ACC112 (cell line): ENCODE data around the gene INPP4B.
"Not testable (repeated sequence)": the region's sequence is repeated elsewhere in the genome, so short reads cannot be mapped to it uniquely, and the experiment has no call there.

ENCODE experiments used
- H2AFZ ChIP-seq: fragments of 200-600 bp; sonication (generic); one replicate; pipeline ENCODE4 v1.6.0; 2017; ENCODE audit warnings: antibody characterized with exemption, low read length; ENCODE audit not compliant: unreplicated experiment
- H3K27ac ChIP-seq: fragments of 200-600 bp; sonication (generic); 2 replicates; pipeline ENCODE4 v1.5.1; 2014; ENCODE audit warnings: low read depth, mild to moderate bottlenecking, antibody characterized with exemption, low read length, moderate library complexity
- H3K27me3 ChIP-seq: fragments of 200-600 bp; sonication (generic); 2 replicates; pipeline ENCODE4 v1.6.1; 2014; ENCODE audit warnings: mild to moderate bottlenecking, antibody characterized with exemption, low read length, moderate library complexity, mixed read lengths; ENCODE audit not compliant: insufficient read depth
- H3K36me3 ChIP-seq: fragments of 200-600 bp; sonication (generic); 2 replicates; pipeline ENCODE4 v1.6.1; 2016; ENCODE audit warnings: mild to moderate bottlenecking, antibody characterized with exemption, low read length, moderate library complexity, mixed read lengths; ENCODE audit not compliant: insufficient read depth
- H3K4me1 ChIP-seq: fragments of 200-600 bp; sonication (generic); one replicate; pipeline ENCODE4 v1.6.1; 2016; ENCODE audit warnings: low read length, mixed read lengths; ENCODE audit not compliant: insufficient read depth, unreplicated experiment, control insufficient read depth
- H3K4me3 ChIP-seq: fragments of 200-600 bp; sonication (generic); 2 replicates; pipeline ENCODE4 v1.5.1; 2014; ENCODE audit warnings: mild to moderate bottlenecking, low read depth, low read length
- H3K79me2 ChIP-seq: fragments of 200-600 bp; sonication (generic); one replicate; pipeline ENCODE4 v1.6.0; 2016; ENCODE audit warnings: low read length; ENCODE audit not compliant: control insufficient read depth, unreplicated experiment, insufficient read depth

The INPP4B gene

GRCh38 chr4:142824368-142824767 lies 21.7 kb downstream of the INPP4B start:
- Histone ChIP-seq H3K27ac (no peak overlapping the region), H3K79me2 (no peaks in the 10 kb centered on the region)

GRCh38 chr4:142823796-142824195 lies 22.3 kb downstream of the INPP4B start:
- H3K36me3 ChIP-seq, result no peaks in the 10 kb centered on the region
- no peak overlapping the region for H2AFZ ChIP-seq
- no peaks in the 10 kb centered on the region for H3K27me3 ChIP-seq
- H3K4me1 ChIP-seq, result peaks cover 4% of the 10 kb centered on the region
- H3K4me3 ChIP-seq, result no peak overlapping the region
- no peak overlapping the region for H3K27ac ChIP-seq
- no peaks in the 10 kb centered on the region for H3K79me2 ChIP-seq

More at GRCh38 chr4:142824368-142824767, 21.7 kb downstream of the INPP4B start:
- H3K36me3 ChIP-seq, result no peaks in the 10 kb centered on the region
- no peaks in the 10 kb centered on the region for H3K4me1 ChIP-seq
- H3K4me3 ChIP-seq, result no peak overlapping the region
- H2AFZ ChIP-seq, result peak overlapping the region; percentile 31
- H3K27me3 ChIP-seq, result no peaks in the 10 kb centered on the region

- Histone ChIP-seq H2AFZ (peak overlapping the region; percentile 40), H3K27ac (peak overlapping the region; percentile 95), H3K4me1 (peaks cover 33% of the 10 kb centered on the region), H3K4me3 (no peak overlapping the region), H3K36me3 (no peaks in the 10 kb centered on the region), H3K79me2 (no peaks in the 10 kb centered on the region), H3K27me3 (no peaks in the 10 kb centered on the region)
Observed at GRCh38 chr4:142818476-142818875, 27.6 kb downstream of the INPP4B start.

GRCh38 chr4:142818031-142818430 lies 28.1 kb downstream of the INPP4B start:
- H2AFZ ChIP-seq, result peak overlapping the region; percentile 40
- no peaks in the 10 kb centered on the region for H3K36me3 ChIP-seq
- peaks cover 33% of the 10 kb centered on the region for H3K4me1 ChIP-seq
- peak overlapping the region; percentile 95 for H3K27ac ChIP-seq
- H3K4me3 ChIP-seq, result peak overlapping the region; percentile 55
- no peaks in the 10 kb centered on the region for H3K79me2 ChIP-seq
- H3K27me3 ChIP-seq, result no peaks in the 10 kb centered on the region

GRCh38 chr4:142817442-142817841 lies 28.7 kb downstream of the INPP4B start:
- no peaks in the 10 kb centered on the region for H3K79me2 ChIP-seq
- peaks cover 33% of the 10 kb centered on the region for H3K4me1 ChIP-seq
- no peaks in the 10 kb centered on the region for H3K27me3 ChIP-seq
- H3K27ac ChIP-seq, result peak overlapping the region; percentile 95
- H3K36me3 ChIP-seq, result no peaks in the 10 kb centered on the region
- peak overlapping the region; percentile 40 for H2AFZ ChIP-seq
- H3K4me3 ChIP-seq, result peak overlapping the region; percentile 55

GRCh38 chr4:142815834-142816233 lies 30.3 kb downstream of the INPP4B start:
- no peaks in the 10 kb centered on the region for H3K27me3 ChIP-seq
- H3K36me3 ChIP-seq, result no peaks in the 10 kb centered on the region
- H3K4me3 ChIP-seq, result no peak overlapping the region
- peaks cover 33% of the 10 kb centered on the region for H3K4me1 ChIP-seq
- no peak overlapping the region for H2AFZ ChIP-seq
- no peaks in the 10 kb centered on the region for H3K79me2 ChIP-seq
- peak overlapping the region; percentile 95 for H3K27ac ChIP-seq

- Histone ChIP-seq H3K27ac (no peak overlapping the region), H3K27me3 (no peaks in the 10 kb centered on the region), H3K79me2 (no peaks in the 10 kb centered on the region), H3K4me3 (no peak overlapping the region), H2AFZ (no peak overlapping the region), H3K36me3 (no peaks in the 10 kb centered on the region), H3K4me1 (peaks cover 25% of the 10 kb centered on the region)
Observed at GRCh38 chr4:142813388-142813787, 32.7 kb downstream of the INPP4B start.

GRCh38 chr4:142812091-142812490 lies 34.0 kb downstream of the INPP4B start:
- Histone ChIP-seq H3K79me2 (no peaks in the 10 kb centered on the region), H3K27ac (no peak overlapping the region), H3K36me3 (no peaks in the 10 kb centered on the region), H3K27me3 (no peaks in the 10 kb centered on the region), H3K4me1 (peaks cover 17% of the 10 kb centered on the region), H2AFZ (no peak overlapping the region), H3K4me3 (no peak overlapping the region)

GRCh38 chr4:142811034-142811433 lies 35.1 kb downstream of the INPP4B start:
- no peaks in the 10 kb centered on the region for H3K36me3 ChIP-seq
- H3K27ac ChIP-seq, result no peak overlapping the region
- no peaks in the 10 kb centered on the region for H3K27me3 ChIP-seq
- H3K79me2 ChIP-seq, result no peaks in the 10 kb centered on the region
- H3K4me3 ChIP-seq, result no peak overlapping the region
- H3K4me1 ChIP-seq, result peaks cover 7% of the 10 kb centered on the region
- no peak overlapping the region for H2AFZ ChIP-seq

GRCh38 chr4:142809559-142809958 lies 36.5 kb downstream of the INPP4B start:
- H3K36me3 ChIP-seq, result no peaks in the 10 kb centered on the region
- no peaks in the 10 kb centered on the region for H3K79me2 ChIP-seq
- no peak overlapping the region for H3K27ac ChIP-seq
- no peak overlapping the region for H3K4me3 ChIP-seq
- H3K4me1 ChIP-seq, result no peaks in the 10 kb centered on the region
- H3K27me3 ChIP-seq, result no peaks in the 10 kb centered on the region
- H2AFZ ChIP-seq, result no peak overlapping the region

- H3K36me3 ChIP-seq, H3K79me2 ChIP-seq, H3K27ac ChIP-seq, H3K4me3 ChIP-seq, H3K27me3 ChIP-seq, H3K4me1 ChIP-seq, H2AFZ ChIP-seq: not testable (repeated sequence)
Observed at GRCh38 chr4:142803879-142804278, 42.2 kb downstream of the INPP4B start.
